ENCODE data around the gene SULT1C3.
"Not testable (repeated sequence)": the region's sequence is repeated elsewhere in the genome, so short reads cannot be mapped to it uniquely, and the experiment has no call there.

Gene SULT1C3

GRCh38 chr2:108253106-108253505, 13.3 kb downstream of the SULT1C3 start:
- DNase-seq = no peak

- no peak for DNase-seq
Observed at GRCh38 chr2:108257757-108258331, 18.1 kb downstream of the SULT1C3 start.

- DNase-seq = no peak
Observed at GRCh38 chr2:108260773-108261172, 21.0 kb downstream of the SULT1C3 start.

DNA sequence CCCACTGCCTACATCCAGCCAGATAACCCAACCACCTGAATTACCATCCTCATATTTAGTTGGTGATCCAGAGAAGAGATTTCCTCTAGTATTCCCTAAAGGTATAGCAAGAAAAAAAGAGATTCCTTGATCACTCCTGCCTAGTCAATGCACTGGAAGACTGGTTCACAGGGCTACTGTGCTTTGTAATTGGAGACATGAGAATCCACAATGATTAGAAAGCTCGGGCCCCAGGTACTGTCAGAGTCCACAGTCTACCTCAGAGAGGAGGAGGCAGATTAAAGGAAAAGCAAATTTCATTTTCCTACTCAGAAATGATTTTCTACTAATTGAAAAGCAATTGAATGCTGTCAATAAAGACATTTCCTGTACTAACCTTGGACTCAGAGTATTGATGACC, 22.3 kb downstream of the SULT1C3 start:
- DNase-seq = no peak

GRCh38 chr2:108263401-108263800, 23.6 kb downstream of the SULT1C3 start:
- no peak for DNase-seq

DNA sequence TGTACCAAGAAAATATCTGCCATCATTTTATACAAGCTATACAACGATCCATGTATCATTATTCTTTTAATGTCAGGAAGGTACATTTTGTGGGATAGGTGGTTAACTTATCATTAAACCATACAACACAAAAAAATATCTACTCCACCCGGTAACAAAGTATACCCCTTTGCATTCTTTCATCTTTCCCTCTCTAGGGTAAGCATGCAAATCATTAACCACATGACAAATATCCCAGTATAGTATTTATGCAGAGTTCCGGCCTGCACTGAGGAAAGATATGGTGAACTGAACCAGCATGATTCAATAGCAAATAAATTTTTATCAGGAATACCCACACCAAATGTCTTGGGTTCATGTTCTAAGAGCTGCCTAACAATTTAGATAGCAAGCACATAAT, 26.4 kb downstream of the SULT1C3 start:
- DNase-seq = no peak

GRCh38 chr2:108267101-108267500, 27.3 kb downstream of the SULT1C3 start:
- no peak for DNase-seq

DNA sequence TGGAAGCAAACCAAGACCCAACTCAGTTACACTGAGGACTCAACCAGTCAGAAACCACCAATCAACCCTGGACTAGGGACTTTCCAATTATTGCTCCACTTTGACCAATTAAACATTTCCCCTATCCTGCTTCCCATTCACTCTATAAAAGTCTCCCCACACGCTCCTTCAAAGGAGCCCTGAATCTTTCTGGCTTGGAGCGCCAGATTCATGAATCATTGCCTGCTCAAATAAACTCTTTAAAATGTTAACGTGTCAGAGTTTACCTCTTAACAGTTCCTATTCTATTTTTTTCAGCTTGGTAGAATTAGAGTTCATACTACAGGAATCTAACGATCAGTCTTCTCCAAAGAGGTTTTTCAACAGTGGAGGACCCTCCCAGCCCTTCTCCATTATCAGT, 28.2 kb downstream of the SULT1C3 start:
- no peak for DNase-seq

DNA sequence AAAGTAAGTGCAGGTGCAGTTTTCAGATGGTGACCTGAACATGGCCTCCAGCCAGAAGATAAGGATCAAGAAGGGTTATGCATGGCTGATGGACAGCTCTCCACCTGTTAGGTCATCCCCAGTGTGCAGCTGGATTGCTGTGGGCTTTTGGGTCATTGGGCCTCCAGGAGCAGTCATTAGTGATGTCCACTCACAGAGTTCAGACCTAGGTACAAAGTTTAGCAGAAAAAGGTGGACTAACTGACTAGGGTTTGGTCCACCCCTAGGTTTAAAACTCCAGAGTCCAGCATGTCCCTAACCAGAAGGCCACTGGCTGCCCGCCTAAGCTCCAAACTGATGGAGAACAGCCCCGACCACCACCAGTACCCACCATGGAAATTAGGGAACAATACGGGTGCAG, 30.6 kb downstream of the SULT1C3 start:
- no peak for DNase-seq

DNA sequence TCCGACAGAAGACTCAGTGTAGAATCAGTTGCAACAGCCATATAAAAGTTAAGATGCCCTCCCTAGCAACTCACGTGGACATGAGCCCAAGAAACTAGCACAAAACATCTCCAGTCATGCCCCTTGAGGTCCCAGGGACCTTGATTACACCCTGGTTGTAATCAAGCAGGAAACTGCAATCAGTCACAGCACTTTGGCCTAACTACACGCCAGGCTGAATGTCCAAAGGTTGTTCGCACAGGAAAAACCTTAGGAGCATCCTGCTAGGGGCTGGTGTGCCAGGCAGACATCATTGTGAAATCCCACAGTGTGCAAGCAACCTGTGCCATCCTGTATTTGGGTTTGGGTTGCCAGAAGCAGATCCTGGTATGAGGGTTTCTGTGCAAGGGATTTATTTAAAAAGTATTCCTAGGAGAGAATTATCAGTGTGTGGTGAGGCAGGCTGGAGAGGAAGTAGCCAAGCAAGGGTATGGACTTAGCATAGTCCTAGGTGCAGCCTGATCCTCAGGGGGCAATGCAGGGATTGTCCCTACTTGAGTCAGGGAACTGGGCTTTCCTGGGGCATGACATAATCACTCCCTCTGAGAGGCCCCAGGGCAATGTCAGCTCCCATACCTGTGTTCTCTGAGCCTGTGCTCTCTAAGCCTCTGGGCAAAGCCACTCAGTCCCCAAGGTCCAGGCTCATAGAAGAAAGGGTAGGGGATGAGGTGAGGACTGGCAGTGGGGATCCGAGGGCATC, 31.2 kb downstream of the SULT1C3 start:
- no peak for DNase-seq

- no peak for DNase-seq
Observed at GRCh38 chr2:108271691-108272253, 32.0 kb downstream of the SULT1C3 start.

- DNase-seq = no peak
Observed at GRCh38 chr2:108278631-108279030, 38.9 kb downstream of the SULT1C3 start.

- no peak for DNase-seq
Observed at GRCh38 chr2:108279468-108279867, 39.7 kb downstream of the SULT1C3 start.

- DNase-seq = no peak
Observed at GRCh38 chr2:108280466-108280865, 40.7 kb downstream of the SULT1C3 start.

DNA sequence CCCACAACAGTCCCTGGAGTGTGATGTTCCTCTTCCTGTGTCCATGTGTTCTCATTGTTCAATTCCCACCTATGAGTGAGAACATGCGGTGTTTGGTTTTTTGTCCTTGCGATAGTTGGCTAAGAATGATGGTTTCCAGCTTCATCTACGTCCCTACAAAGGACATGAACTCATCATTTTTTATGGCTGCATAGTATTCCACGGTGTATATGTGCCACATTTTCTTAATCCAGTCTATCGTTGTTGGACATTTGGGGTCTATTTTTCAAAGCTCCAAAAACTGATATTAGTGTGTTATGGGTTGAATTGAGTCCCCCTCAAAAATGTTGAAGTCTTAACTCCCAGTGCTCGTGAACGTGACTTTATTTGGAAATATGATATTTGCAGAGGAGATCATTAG, 44.8 kb downstream of the SULT1C3 start:
- not testable (repeated sequence) for DNase-seq

DNA sequence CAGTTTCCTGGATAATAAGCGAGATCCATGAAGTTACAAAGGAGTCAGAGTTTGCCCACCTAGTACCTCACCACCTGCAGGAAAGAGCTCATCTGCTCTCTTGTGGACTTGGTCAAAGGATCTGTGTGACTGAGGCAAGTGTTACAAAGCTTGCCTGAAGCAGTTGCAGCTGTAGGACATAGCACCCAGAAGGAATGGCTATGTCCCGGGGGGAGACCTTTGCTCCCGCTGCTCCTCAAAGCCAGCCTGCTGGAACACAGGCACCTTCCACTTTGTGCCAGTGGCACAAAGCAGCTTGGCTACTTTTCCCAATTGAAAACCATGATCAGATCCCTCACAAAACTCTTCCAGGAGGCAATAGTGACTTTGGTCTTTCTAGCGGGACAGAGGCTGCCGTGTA, 45.8 kb downstream of the SULT1C3 start:
- no peak for DNase-seq

- DNase-seq = no peak
Observed at GRCh38 chr2:108287169-108287568, 47.4 kb downstream of the SULT1C3 start.

- no peak for DNase-seq
Observed at GRCh38 chr2:108288534-108289106, 48.9 kb downstream of the SULT1C3 start, which contains the start of gene SULT1C2. TSS of gene SULT1C2 (plus strand) at chr2:108288895. CDS start at chr2:108293668, 4,773 bp downstream.

DNA sequence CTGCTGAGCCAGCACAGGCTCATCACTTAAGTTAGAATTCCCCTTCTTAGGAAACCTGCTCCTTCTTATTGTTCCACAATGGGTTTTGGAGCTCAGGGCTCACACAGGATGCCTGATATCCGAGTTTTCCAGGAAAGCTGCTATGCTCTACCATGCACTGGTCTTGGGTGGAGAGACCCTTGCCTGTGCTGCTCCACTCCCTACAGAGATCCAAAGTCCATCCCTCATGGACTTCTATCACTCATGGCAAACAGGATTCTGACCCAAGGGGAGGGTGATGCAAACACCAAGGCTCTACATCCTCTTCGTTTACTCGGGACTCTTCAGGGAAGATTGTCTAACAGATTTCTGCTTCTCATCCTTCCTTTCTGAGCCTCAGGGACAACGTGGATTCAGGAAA, 54.1 kb downstream of the SULT1C3 start:
- no peak for DNase-seq

DNA sequence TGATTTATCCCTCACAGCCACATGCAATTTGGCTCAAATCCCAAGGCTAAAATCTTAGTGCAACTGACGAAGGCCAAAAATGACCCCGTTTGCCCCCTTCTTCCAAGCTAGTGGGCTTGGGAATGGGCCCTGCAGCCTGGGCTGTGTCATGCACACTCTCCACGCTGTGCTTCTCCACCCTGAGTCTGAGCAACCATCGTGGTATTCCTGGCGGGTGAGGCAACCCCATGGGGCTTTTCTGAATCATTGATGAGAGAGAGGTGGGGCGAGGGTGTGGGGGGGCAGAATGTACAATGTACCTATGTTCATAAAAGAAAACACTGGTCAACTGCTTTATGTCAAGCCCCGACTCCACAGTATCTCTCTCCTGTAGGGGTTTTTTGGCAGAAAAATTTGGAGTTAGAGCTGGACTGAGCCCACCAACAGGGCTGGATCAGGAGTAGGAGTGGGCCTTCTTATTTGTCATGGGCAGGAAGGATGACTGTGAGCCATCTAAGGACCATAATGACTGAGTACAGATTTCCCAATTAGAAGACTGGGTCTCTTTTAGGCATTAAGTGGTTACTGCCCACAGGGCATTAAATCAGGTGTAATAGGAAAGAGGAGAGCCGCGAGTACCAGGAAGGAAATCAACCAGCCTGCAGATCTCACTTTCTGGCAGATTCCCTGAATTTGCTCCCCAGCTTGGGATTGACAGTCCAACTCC, 57.8 kb downstream of the SULT1C3 start:
- DNase-seq = no peak

- no peak for DNase-seq
Observed at GRCh38 chr2:108301558-108301957, 61.8 kb downstream of the SULT1C3 start.

- no peak for DNase-seq
Observed at GRCh38 chr2:108304975-108305374, 65.2 kb downstream of the SULT1C3 start.

DNA sequence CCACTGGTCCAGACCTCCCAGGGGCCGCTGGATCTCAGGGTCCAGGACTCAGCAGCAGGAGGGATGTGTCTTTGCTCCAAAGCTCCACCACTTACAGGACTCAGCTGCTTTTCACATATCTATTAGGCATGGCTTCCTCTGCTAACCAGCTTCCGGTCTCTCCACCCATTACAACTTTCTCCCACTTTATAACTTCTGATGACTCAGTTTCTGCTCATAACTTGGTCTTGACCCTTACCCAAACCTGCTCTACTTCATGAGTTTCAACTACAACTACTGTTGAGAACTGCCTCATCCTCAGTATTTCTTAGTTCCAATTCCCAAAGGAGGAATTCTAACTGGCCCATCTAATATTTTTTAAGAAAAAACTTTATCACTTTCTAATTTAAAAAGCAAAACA, 66.1 kb downstream of the SULT1C3 start:
- no peak for DNase-seq

All from NCI-H446 (cell line).